Measurements from ENCODE around the gene RASL12.
"Not testable (repeated sequence)": the region's sequence is repeated elsewhere in the genome, so short reads cannot be mapped to it uniquely, and the experiment has no call there.

- not testable (repeated sequence) for TF ChIP-seq POLR2A (IDR thresholded peaks at IDR 0.05)
- TF ChIP-seq, protein P1, sequence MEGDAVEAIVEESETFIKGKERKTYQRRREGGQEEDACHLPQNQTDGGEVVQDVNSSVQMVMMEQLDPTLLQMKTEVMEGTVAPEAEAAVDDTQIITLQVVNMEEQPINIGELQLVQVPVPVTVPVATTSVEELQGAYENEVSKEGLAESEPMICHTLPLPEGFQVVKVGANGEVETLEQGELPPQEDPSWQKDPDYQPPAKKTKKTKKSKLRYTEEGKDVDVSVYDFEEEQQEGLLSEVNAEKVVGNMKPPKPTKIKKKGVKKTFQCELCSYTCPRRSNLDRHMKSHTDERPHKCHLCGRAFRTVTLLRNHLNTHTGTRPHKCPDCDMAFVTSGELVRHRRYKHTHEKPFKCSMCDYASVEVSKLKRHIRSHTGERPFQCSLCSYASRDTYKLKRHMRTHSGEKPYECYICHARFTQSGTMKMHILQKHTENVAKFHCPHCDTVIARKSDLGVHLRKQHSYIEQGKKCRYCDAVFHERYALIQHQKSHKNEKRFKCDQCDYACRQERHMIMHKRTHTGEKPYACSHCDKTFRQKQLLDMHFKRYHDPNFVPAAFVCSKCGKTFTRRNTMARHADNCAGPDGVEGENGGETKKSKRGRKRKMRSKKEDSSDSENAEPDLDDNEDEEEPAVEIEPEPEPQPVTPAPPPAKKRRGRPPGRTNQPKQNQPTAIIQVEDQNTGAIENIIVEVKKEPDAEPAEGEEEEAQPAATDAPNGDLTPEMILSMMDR (IDR thresholded peaks at IDR 0.05) = not testable (repeated sequence)
Observed at GRCh38 chr15:65044218-65044617, 23.6 kb downstream of the RASL12 start.
